Karpas-422 (cell line): ENCODE results near the gene SPAG9. TPM values are rescaled to one million over a fixed set of nuclear protein-coding genes. Genes with fewer than 3 reads are reported as not detected.

Source experiments
- DNase-seq: peaks from one replicate; pipeline ENCODE4 v3.0.0-alpha.2; 2015
- H2AFZ ChIP-seq: fragments of 200-600 bp; sonication (generic); 2 replicates; pipeline ENCODE4 v1.6.1; 2014; ENCODE audit warnings: antibody characterized with exemption, low read length, mixed read lengths
- H3K27ac ChIP-seq: fragments of 200-600 bp; sonication (generic); 2 replicates; pipeline ENCODE4 v1.5.1; 2014; ENCODE audit warnings: mild to moderate bottlenecking, low read length, moderate library complexity
- H3K27me3 ChIP-seq: fragments of 200-600 bp; sonication (generic); 2 replicates; pipeline ENCODE4 v1.6.1; 2014; ENCODE audit warnings: low read length, mixed read lengths
- H3K36me3 ChIP-seq: fragments of 200-600 bp; sonication (generic); 2 replicates; pipeline ENCODE4 v1.6.1; 2014; ENCODE audit warnings: low read length, mixed read lengths; ENCODE audit not compliant: insufficient read depth
- H3K4me1 ChIP-seq: fragments of 200-600 bp; sonication (generic); 2 replicates; pipeline ENCODE4 v1.6.1; 2014; ENCODE audit warnings: mild to moderate bottlenecking, low read length, mixed read lengths
- H3K4me2 ChIP-seq: fragments of 200-600 bp; sonication (generic); 2 replicates; pipeline ENCODE4 v1.6.1; 2014; ENCODE audit warnings: low read length, low read depth, mild to moderate bottlenecking; ENCODE audit not compliant: poor library complexity, severe bottlenecking
- H3K4me3 ChIP-seq: fragments of 200-600 bp; sonication (generic); 2 replicates; pipeline ENCODE4 v1.5.1; 2014; ENCODE audit warnings: mild to moderate bottlenecking, antibody characterized with exemption, low read length, mixed read lengths
- H3K79me2 ChIP-seq: fragments of 200-600 bp; sonication (generic); 2 replicates; pipeline ENCODE4 v1.6.1; 2014; ENCODE audit warnings: mild to moderate bottlenecking, low read length, mixed read lengths
- H3K9ac ChIP-seq: fragments of 200-600 bp; sonication (generic); 2 replicates; pipeline ENCODE4 v1.6.0; 2014; ENCODE audit warnings: low read length
- H3K9me2 ChIP-seq: fragments of 200-600 bp; sonication (generic), shearing (Covaris generic); replicated peaks from 2 replicates; pipeline ENCODE4 v1.6.0; 2014; ENCODE audit warnings: mild to moderate bottlenecking, low read length, moderate library complexity; ENCODE audit not compliant: insufficient read depth
- H3K9me3 ChIP-seq: fragments of 300-700, 200-600 bp; sonication (generic); 2 replicates; pipeline ENCODE4 v1.6.1; 2014; ENCODE audit warnings: low read length, mixed read lengths
- H4K20me1 ChIP-seq: fragments of 200-600 bp; sonication (generic); 2 replicates; pipeline ENCODE4 v1.6.1; 2014; ENCODE audit warnings: mild to moderate bottlenecking, antibody characterized with exemption, low read length, low read depth; ENCODE audit not compliant: insufficient read depth
- total RNA-seq: library from RNA; depleted of rRNA; stranded (reverse); fragments of >200 nt; shearing (Covaris generic); gene quantifications from 2 replicates; pipeline ENCODE4 v1.2.3, GENCODE V29; 2014; ENCODE audit warnings: low replicate concordance; rRNA removed

Gene SPAG9
- 53.4 and 62.4 TPM in 2 replicates for total RNA-seq

- no peaks in the 10 kb centered on the region for H3K9me2 ChIP-seq
- H3K9me3 ChIP-seq: no peaks in the 10 kb centered on the region
- H4K20me1 ChIP-seq: peaks cover 11% of the 10 kb centered on the region; the same call in 1 of the 2 replicates
- H3K79me2 ChIP-seq: peaks cover 46% of the 10 kb centered on the region
- peak; percentile 98 for DNase-seq
- peak within 1 kb of the TSS; percentile 98 for H3K4me2 ChIP-seq
- no peaks in the 10 kb centered on the region for H3K27me3 ChIP-seq
- peak within 1 kb of the TSS; percentile 73 for H3K27ac ChIP-seq
- peak within 1 kb of the TSS; percentile 99 for H3K4me3 ChIP-seq
- no peaks in the 10 kb centered on the region for H3K36me3 ChIP-seq
- H3K9ac ChIP-seq: peak within 1 kb of the TSS; percentile 95
- peaks cover 38% of the 10 kb centered on the region for H3K4me1 ChIP-seq
- peak within 1 kb of the TSS; percentile 80 for H2AFZ ChIP-seq
Observed at GRCh38 chr17:51120739-51121619, at the start of gene SPAG9. Gene SPAG9 (minus strand): TSS chr17:51120868. CDS start chr17:51120656, 212 bp downstream.

- Histone ChIP-seq H3K4me1 (peaks cover 27% of the 10 kb centered on the region), H2AFZ (no peak overlapping the region), H3K4me3 (no peak overlapping the region), H3K27ac (no peak overlapping the region), H3K36me3 (peaks cover 44% of the 10 kb centered on the region), H3K9me2 (no peaks in the 10 kb centered on the region), H3K9ac (no peak overlapping the region), H3K4me2 (no peak overlapping the region), H3K79me2 (peaks cover 28% of the 10 kb centered on the region), H3K27me3 (no peaks in the 10 kb centered on the region), H3K9me3 (no peaks in the 10 kb centered on the region), H4K20me1 (peaks cover 14% of the 10 kb centered on the region)
- DNase-seq: no peak
Observed at GRCh38 chr17:51169340-51169739, 48.7 kb upstream of the SPAG9 start.

- Histone ChIP-seq H3K9me2 (no peaks in the 10 kb centered on the region), H4K20me1 (peaks cover 10% of the 10 kb centered on the region), H3K4me2 (peak overlapping the region; percentile 95), H3K4me1 (peaks cover 27% of the 10 kb centered on the region), H3K9me3 (no peaks in the 10 kb centered on the region), H3K9ac (peak overlapping the region; percentile 98), H3K27ac (peak overlapping the region; percentile 82), H3K4me3 (peak overlapping the region; percentile 81), H3K27me3 (no peaks in the 10 kb centered on the region), H3K36me3 (peaks cover 43% of the 10 kb centered on the region), H2AFZ (no peak overlapping the region), H3K79me2 (peaks cover 28% of the 10 kb centered on the region)
- peak; percentile 87 for DNase-seq
Observed at GRCh38 chr17:51166987-51167931, 46.6 kb upstream of the SPAG9 start.

GRCh38 chr17:51166198-51166986, 45.7 kb upstream of the SPAG9 start, which contains the start of gene NME2:
Gene NME2 (plus strand): TSS chr17:51166411. CDS start chr17:51166831, 420 bp downstream.
- H2AFZ ChIP-seq: peak within 1 kb of the TSS; percentile 89
- peak; percentile 94 for DNase-seq

GRCh38 chr17:51165680-51166197, 45.1 kb upstream of the SPAG9 start:
- no peaks in the 10 kb centered on the region for H3K9me2 ChIP-seq
- H3K4me2 ChIP-seq: peak overlapping the region; percentile 95
- peak overlapping the region; percentile 81 for H3K4me3 ChIP-seq
- no peaks in the 10 kb centered on the region for H3K9me3 ChIP-seq
- H4K20me1 ChIP-seq: peaks cover 6% of the 10 kb centered on the region; the same call in 1 of the 2 replicates
- H3K27ac ChIP-seq: peak overlapping the region; percentile 61
- peaks cover 27% of the 10 kb centered on the region for H3K4me1 ChIP-seq
- H3K79me2 ChIP-seq: peaks cover 28% of the 10 kb centered on the region
- H3K27me3 ChIP-seq: no peaks in the 10 kb centered on the region
- no peak for DNase-seq
- peaks cover 46% of the 10 kb centered on the region for H3K36me3 ChIP-seq
- H3K9ac ChIP-seq: peak overlapping the region; percentile 98
- H2AFZ ChIP-seq: peak overlapping the region; percentile 89

More at GRCh38 chr17:51166198-51166986, 45.7 kb upstream of the SPAG9 start, which contains the start of gene NME2:
- H3K9me3 ChIP-seq: no peaks in the 10 kb centered on the region
- H3K4me3 ChIP-seq: peak within 1 kb of the TSS; percentile 81
- no peaks in the 10 kb centered on the region for H3K27me3 ChIP-seq
- H3K36me3 ChIP-seq: peaks cover 46% of the 10 kb centered on the region
- peak within 1 kb of the TSS; percentile 95 for H3K4me2 ChIP-seq
- H4K20me1 ChIP-seq: peaks cover 10% of the 10 kb centered on the region
- peaks cover 27% of the 10 kb centered on the region for H3K4me1 ChIP-seq
- H3K27ac ChIP-seq: peak within 1 kb of the TSS; percentile 82
- peaks cover 28% of the 10 kb centered on the region for H3K79me2 ChIP-seq
- H3K9me2 ChIP-seq: no peaks in the 10 kb centered on the region
- peak within 1 kb of the TSS; percentile 98 for H3K9ac ChIP-seq

- Histone ChIP-seq H3K4me1 (peaks cover 27% of the 10 kb centered on the region), H3K27ac (peak overlapping the region; percentile 61), H3K36me3 (peaks cover 44% of the 10 kb centered on the region), H3K27me3 (no peaks in the 10 kb centered on the region), H3K9ac (peak overlapping the region; percentile 98), H3K4me2 (peak overlapping the region; percentile 95), H2AFZ (no peak overlapping the region), H3K9me3 (no peaks in the 10 kb centered on the region), H3K79me2 (peaks cover 28% of the 10 kb centered on the region), H3K4me3 (peak overlapping the region; percentile 81), H4K20me1 (peaks cover 5% of the 10 kb centered on the region; the same call in 1 of the 2 replicates), H3K9me2 (no peaks in the 10 kb centered on the region)
- peak; percentile 52 for DNase-seq
Observed at GRCh38 chr17:51164911-51165679, 44.4 kb upstream of the SPAG9 start.

GRCh38 chr17:51161541-51161940, 40.9 kb upstream of the SPAG9 start:
- H3K9me3 ChIP-seq: no peaks in the 10 kb centered on the region

More at GRCh38 chr17:51161541-51161940, 40.9 kb upstream of the SPAG9 start:
- Histone ChIP-seq H3K27ac (no peak overlapping the region), H2AFZ (no peak overlapping the region), H4K20me1 (no peaks in the 10 kb centered on the region), H3K9me2 (no peaks in the 10 kb centered on the region), H3K4me1 (peaks cover 14% of the 10 kb centered on the region), H3K4me2 (no peak overlapping the region), H3K27me3 (no peaks in the 10 kb centered on the region), H3K4me3 (no peak overlapping the region), H3K79me2 (peaks cover 24% of the 10 kb centered on the region), H3K36me3 (peaks cover 45% of the 10 kb centered on the region), H3K9ac (no peak overlapping the region)
- no peak for DNase-seq
